ENCODE measurements around the gene KCTD1.

DNA sequence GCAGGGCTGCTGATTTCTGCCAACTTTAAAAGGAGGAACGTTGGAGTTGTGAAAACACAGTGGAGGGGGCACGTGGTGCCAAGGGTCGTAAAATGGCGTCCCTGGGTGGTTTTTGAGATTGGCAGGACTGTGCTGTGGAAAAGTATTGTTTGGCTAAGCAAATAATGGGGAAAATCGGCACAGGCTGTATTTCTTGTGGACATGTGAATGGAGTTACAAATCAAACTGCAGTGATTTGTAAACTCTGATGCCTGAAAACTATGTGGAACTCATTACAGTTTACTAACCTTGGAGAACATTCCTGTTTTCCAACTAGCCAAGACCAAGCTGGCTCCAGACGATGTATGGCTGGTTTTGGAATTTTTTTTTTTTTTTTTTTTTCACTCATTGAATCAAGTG, 68.7 kb downstream of the KCTD1 start:
- TF ChIP-seq POLR2A (IDR thresholded peaks at IDR 0.05; ENCODE audit: low read depth, low read length) (no peak), RCOR1 (IDR thresholded peaks at IDR 0.05; ENCODE audit: insufficient replicate concordance, low read length) (no peak), MAFK (IDR thresholded peaks at IDR 0.05; ENCODE audit: low read depth, low read length) (no peak), RAD21 (IDR thresholded peaks at IDR 0.05; ENCODE audit: low read length) (no peak), USF2 (IDR thresholded peaks at IDR 0.05; ENCODE audit: low read depth, low read length) (no peak), MXI1 (IDR thresholded peaks at IDR 0.05; ENCODE audit: borderline replicate concordance, low read depth, low read length) (no peak), MAZ (IDR thresholded peaks at IDR 0.05; ENCODE audit: borderline replicate concordance, low read depth, low read length) (no peak), BHLHE40 (IDR thresholded peaks at IDR 0.05; ENCODE audit: low read depth, low read length) (no peak), SMC3 (IDR thresholded peaks at IDR 0.05; ENCODE audit: low read depth, low read length) (no peak)
- TF ChIP-seq, protein P1, sequence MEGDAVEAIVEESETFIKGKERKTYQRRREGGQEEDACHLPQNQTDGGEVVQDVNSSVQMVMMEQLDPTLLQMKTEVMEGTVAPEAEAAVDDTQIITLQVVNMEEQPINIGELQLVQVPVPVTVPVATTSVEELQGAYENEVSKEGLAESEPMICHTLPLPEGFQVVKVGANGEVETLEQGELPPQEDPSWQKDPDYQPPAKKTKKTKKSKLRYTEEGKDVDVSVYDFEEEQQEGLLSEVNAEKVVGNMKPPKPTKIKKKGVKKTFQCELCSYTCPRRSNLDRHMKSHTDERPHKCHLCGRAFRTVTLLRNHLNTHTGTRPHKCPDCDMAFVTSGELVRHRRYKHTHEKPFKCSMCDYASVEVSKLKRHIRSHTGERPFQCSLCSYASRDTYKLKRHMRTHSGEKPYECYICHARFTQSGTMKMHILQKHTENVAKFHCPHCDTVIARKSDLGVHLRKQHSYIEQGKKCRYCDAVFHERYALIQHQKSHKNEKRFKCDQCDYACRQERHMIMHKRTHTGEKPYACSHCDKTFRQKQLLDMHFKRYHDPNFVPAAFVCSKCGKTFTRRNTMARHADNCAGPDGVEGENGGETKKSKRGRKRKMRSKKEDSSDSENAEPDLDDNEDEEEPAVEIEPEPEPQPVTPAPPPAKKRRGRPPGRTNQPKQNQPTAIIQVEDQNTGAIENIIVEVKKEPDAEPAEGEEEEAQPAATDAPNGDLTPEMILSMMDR (conservative IDR thresholded peaks at IDR 0.05; ENCODE audit: low read depth, low read length), result no peak
